H1 (cell line): ENCODE data around the gene NUTM1. TPM values are rescaled to one million over a fixed set of nuclear protein-coding genes. Genes with fewer than 3 reads are reported as not detected.
"Not testable (repeated sequence)": the region's sequence is repeated elsewhere in the genome, so short reads cannot be mapped to it uniquely, and the experiment has no call there.

Experiments
- CTCF ChIA-PET: fragments of 300-600 bp; sonication (Branson Sonifier 250); formaldehyde crosslinking; loops from one replicate; lab custom pipeline; 2021; ENCODE audit not compliant: partially characterized antibody; lab: Charles Lee
- POLR2A ChIA-PET: fragments of 300-600 bp; sonication (Branson Sonifier 250); formaldehyde crosslinking; loops from one replicate; lab custom pipeline; 2021; ENCODE audit warnings: inconsistent platforms; ENCODE audit not compliant: partially characterized antibody; lab: Charles Lee
- DNase-seq, 2 experiments: peaks; one replicate each; pipeline versions ENCODE4 v3.0.0 to v3.0.0-alpha.2; 2010 to 2022; ENCODE audit warnings: low spot score in 2 of 2, low read depth in 1 of 2, mixed read lengths in 1 of 2
- FAIRE-seq: peaks from 2 replicates; lab custom pipeline; 2011; peaks lifted over from hg19 to GRCh38; lab: Jason Lieb, UNC
- H2AFZ ChIP-seq: 2 replicates; pipeline ENCODE4 v1.8.1; 2012; ENCODE audit warnings: low read length, inconsistent platforms
- H2AK5ac ChIP-seq: 2 replicates; pipeline ENCODE4 v1.6.1; 2013; ENCODE audit warnings: low read depth, low read length
- H2BK120ac ChIP-seq: replicated peaks from 2 replicates; pipeline ENCODE3; 2013; ENCODE audit warnings: low read depth, low read length, inconsistent platforms
- H2BK12ac ChIP-seq: 2 replicates; pipeline ENCODE4 v1.6.1; 2013; ENCODE audit warnings: low read depth, low read length
- H2BK15ac ChIP-seq: 2 replicates; pipeline ENCODE4 v1.6.1; 2013; ENCODE audit warnings: low read length
- H2BK20ac ChIP-seq: 2 replicates; pipeline ENCODE4 v1.6.1; 2013; ENCODE audit warnings: low read length
- H2BK5ac ChIP-seq: 2 replicates; pipeline ENCODE4 v1.6.1; 2013; ENCODE audit warnings: low read depth, low read length
- H3K14ac ChIP-seq: 2 replicates; pipeline ENCODE4 v1.6.1; 2013; ENCODE audit warnings: inconsistent platforms; ENCODE audit not compliant: insufficient read length
- H3K18ac ChIP-seq: 2 replicates; pipeline ENCODE4 v1.6.1; 2013; ENCODE audit warnings: low read length; ENCODE audit errors: extremely low read depth
- H3K23ac ChIP-seq: 2 replicates; pipeline ENCODE4 v1.6.1; 2013; ENCODE audit warnings: inconsistent platforms; ENCODE audit not compliant: insufficient read length
- H3K23me2 ChIP-seq: 2 replicates; pipeline ENCODE4 v1.6.1; 2013; ENCODE audit warnings: low read depth, low read length
- H3K27ac ChIP-seq: 2 replicates; pipeline ENCODE4 v1.6.1; 2011; ENCODE audit warnings: low read depth, low read length, inconsistent platforms
- H3K27me3 ChIP-seq, 4 experiments: replicated peaks in 1 of 4; 1 replicate in 1 of 4; 2 replicates in 3 of 4; pipeline versions ENCODE4 v1.6.1 to v1.8.1; 2011 to 2013; ENCODE audit warnings: low read length in 3 of 4, mild to moderate bottlenecking in 3 of 4, inconsistent platforms in 2 of 4, mixed read lengths in 2 of 4, moderate library complexity in 1 of 4; ENCODE audit not compliant: control insufficient read depth in 3 of 4, insufficient read depth in 3 of 4; ENCODE audit errors: extremely low read depth in 1 of 4
- H3K36me3 ChIP-seq, 4 experiments: 2 replicates each; pipeline versions ENCODE4 v1.6.1 to v1.8.1; 2011 to 2013; ENCODE audit warnings: mild to moderate bottlenecking in 4 of 4, low read length in 3 of 4, moderate library complexity in 2 of 4, control low read depth in 1 of 4, inconsistent platforms in 1 of 4; ENCODE audit not compliant: insufficient read depth in 4 of 4, control insufficient read depth in 2 of 4
- H3K4ac ChIP-seq: replicated peaks from 2 replicates; pipeline ENCODE3; 2013; ENCODE audit warnings: low read length, low read depth, mixed read lengths, inconsistent platforms; ENCODE audit not compliant: insufficient read length
- H3K4me1 ChIP-seq, 4 experiments: replicated peaks in 1 of 4; 1 replicate in 1 of 4; 2 replicates in 3 of 4; pipeline versions ENCODE4 v1.6.1 to v1.8.1; 2011 to 2013; ENCODE audit warnings: low read length in 3 of 4, inconsistent platforms in 2 of 4, mixed read lengths in 1 of 4; ENCODE audit not compliant: insufficient read depth in 4 of 4, control insufficient read depth in 3 of 4
- H3K4me2 ChIP-seq, 2 experiments: 2 replicates each; pipeline versions ENCODE4 v1.6.1 to v1.8.1; 2011 to 2013; ENCODE audit warnings: low read depth in 2 of 2, low read length in 2 of 2, control low read depth in 1 of 2, inconsistent platforms in 1 of 2, mild to moderate bottlenecking in 1 of 2; ENCODE audit not compliant: insufficient read depth in 1 of 2
- H3K4me3 ChIP-seq, 4 experiments: fragments of 200-600, 300-600 bp in 1 of 4; sonication (generic), shearing (Covaris generic), sonication (Bioruptor Twin) in 1 of 4; 2 replicates each; pipeline versions ENCODE4 v1.5.1 to v1.8.1; 2011 to 2016; ENCODE audit warnings: low read length in 4 of 4, low read depth in 3 of 4, control low read depth in 2 of 4, inconsistent platforms in 2 of 4, mild to moderate bottlenecking in 2 of 4, mixed read lengths in 1 of 4, moderate library complexity in 1 of 4; ENCODE audit not compliant: insufficient read depth in 2 of 4; ENCODE audit errors: extremely low read depth in 1 of 4
- H3K56ac ChIP-seq: replicated peaks from 2 replicates; pipeline ENCODE3; 2013; ENCODE audit warnings: low read depth, mild to moderate bottlenecking, mixed read lengths, low read length, inconsistent platforms; ENCODE audit not compliant: insufficient read length
- H3K79me1 ChIP-seq: 2 replicates; pipeline ENCODE4 v1.6.1; 2013; ENCODE audit warnings: low read depth, low read length, control low read depth
- H3K79me2 ChIP-seq, 2 experiments: 2 replicates each; pipeline versions ENCODE4 v1.6.1 to v1.8.1; 2012 to 2013; ENCODE audit warnings: low read length in 2 of 2, mild to moderate bottlenecking in 2 of 2, inconsistent platforms in 1 of 2; ENCODE audit not compliant: insufficient read depth in 2 of 2, control insufficient read depth in 1 of 2
- H3K9ac ChIP-seq, 4 experiments: replicated peaks in 1 of 4; 1 replicate in 1 of 4; 2 replicates in 3 of 4; pipeline versions ENCODE4 v1.6.1 to v1.8.1; 2011 to 2013; ENCODE audit warnings: low read depth in 3 of 4, low read length in 3 of 4, control low read depth in 2 of 4, mild to moderate bottlenecking in 2 of 4, moderate library complexity in 2 of 4, inconsistent platforms in 1 of 4; ENCODE audit errors: extremely low read depth in 1 of 4
- H3K9me3 ChIP-seq, 2 experiments: 2 replicates each; pipeline versions ENCODE4 v1.6.1 to v1.8.1; 2012 to 2013; ENCODE audit warnings: mild to moderate bottlenecking in 2 of 2, moderate library complexity in 2 of 2, control low read depth in 1 of 2, inconsistent platforms in 1 of 2, low read depth in 1 of 2, low read length in 1 of 2, mixed read lengths in 1 of 2; ENCODE audit not compliant: insufficient read depth in 2 of 2
- H4K20me1 ChIP-seq, 2 experiments: replicated peaks in 1 of 2; 2 replicates each; pipeline versions ENCODE3 to v1.8.1; 2011 to 2013; ENCODE audit warnings: inconsistent platforms in 2 of 2, low read length in 2 of 2, mild to moderate bottlenecking in 1 of 2; ENCODE audit not compliant: insufficient read depth in 2 of 2, control insufficient read depth in 1 of 2
- H4K5ac ChIP-seq: 2 replicates; pipeline ENCODE4 v1.6.1; 2013; ENCODE audit warnings: low read length, low read depth, mixed read lengths, inconsistent platforms; ENCODE audit not compliant: insufficient read length
- H4K8ac ChIP-seq: 2 replicates; pipeline ENCODE4 v1.8.0; 2013; ENCODE audit warnings: mild to moderate bottlenecking, moderate library complexity, low read length, inconsistent platforms; ENCODE audit not compliant: insufficient read depth; ENCODE audit errors: extremely low read depth
- H4K91ac ChIP-seq: replicated peaks from 2 replicates; pipeline ENCODE3; 2013; ENCODE audit warnings: low read length, mixed read lengths, inconsistent platforms; ENCODE audit not compliant: insufficient read length
- WGBS, 2 experiments: shearing (Covaris generic) in 1 of 2; methylation state at CpG; one replicate each; pipeline versions ENCODE4 v1.1.6 to v1.1.7; 2013 to 2015; ENCODE audit warnings: low lambda C conversion rate in 2 of 2, mixed read lengths in 2 of 2, inconsistent platforms in 1 of 2, low coverage in 1 of 2, missing lambda C conversion rate in 1 of 2; ENCODE audit not compliant: insufficient replicate concordance in 2 of 2, insufficient coverage in 1 of 2, insufficient read length in 1 of 2; ENCODE audit errors: extremely low coverage in 1 of 2, missing lambda C conversion rate in 1 of 2; 5-methylcytosine and 5-hydroxymethylcytosine counted together
- polyA plus RNA-seq, 7 experiments: library from polyadenylated mRNA; depleted of rRNA in 3 of 7; stranded (reverse) in 5 of 7; unstranded in 2 of 7; fragments of >200 nt in 5 of 7; fragments of 200-250 nt in 2 of 7; gene quantifications; 1 replicate in 5 of 7; 2 replicates in 1 of 7; 4 replicates in 1 of 7; pipeline versions ENCODE4 v1.2.1 to v1.2.3, GENCODE V29; 2011 to 2013; ENCODE audit warnings: missing spikeins in 2 of 7, mixed read lengths in 2 of 7
- total RNA-seq: library from RNA; stranded (reverse); fragmentation: NEBNext Ultra II Directional; extraction: Animal tissue kit (Norgen Biotek cat#: 25700); gene quantifications from 2 replicates; pipeline ENCODE4 v1.2.1, GENCODE V29; 2021

Gene NUTM1
- total and polyA plus RNA-seq, 2 of the 8 experiments (the other 6 are each of a cell fraction or from before 2014, with no cell fraction given) = 0.39 to 0.60 TPM

DNA sequence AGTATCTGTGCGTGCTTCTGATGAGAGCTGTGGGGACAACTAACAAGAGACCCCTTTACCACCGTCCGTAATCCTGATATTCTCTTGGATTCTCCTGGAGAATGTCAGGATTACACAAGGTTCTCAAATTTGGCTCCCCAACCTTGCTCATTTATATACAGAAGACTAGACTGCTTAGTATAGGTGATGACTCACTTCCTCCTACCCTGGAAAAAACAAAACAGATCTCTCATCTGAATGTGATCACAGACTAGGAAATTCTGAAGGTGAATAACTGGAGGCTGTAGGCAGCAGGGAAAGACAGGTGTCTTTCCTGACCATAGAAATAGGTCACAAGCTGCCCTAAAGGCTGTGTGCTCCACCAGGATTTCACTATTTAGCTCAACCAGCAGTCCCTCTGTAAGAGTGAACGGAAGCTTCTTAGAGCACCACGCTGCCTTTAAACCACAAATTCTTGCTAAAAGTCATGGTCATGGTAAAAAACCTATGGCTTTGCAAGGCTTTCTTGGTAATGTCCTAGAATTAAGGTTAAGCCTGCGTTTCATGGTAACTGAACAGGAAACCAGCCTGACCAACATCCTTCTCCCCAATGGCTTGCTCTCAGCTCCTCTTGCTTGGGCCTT is 54.6 kb downstream of the NUTM1 start:
- H3K27me3 ChIP-seq, H4K20me1 ChIP-seq, H2BK5ac ChIP-seq, H3K79me2 ChIP-seq, H2AFZ ChIP-seq, H2AK5ac ChIP-seq, H3K23me2 ChIP-seq, H3K18ac ChIP-seq, H2BK12ac ChIP-seq, H3K27ac ChIP-seq, H3K36me3 ChIP-seq, H3K56ac ChIP-seq, FAIRE-seq, H4K8ac ChIP-seq, H3K4me2 ChIP-seq, H4K5ac ChIP-seq, H3K14ac ChIP-seq, H3K4me1 ChIP-seq, H3K4me3 ChIP-seq, H3K9ac ChIP-seq, H2BK15ac ChIP-seq, DNase-seq, H3K23ac ChIP-seq, H3K79me1 ChIP-seq, H4K91ac ChIP-seq, CTCF ChIA-PET, H2BK20ac ChIP-seq, POLR2A ChIA-PET, H3K4ac ChIP-seq, H2BK120ac ChIP-seq, H3K9me3 ChIP-seq: not testable (repeated sequence)
- 88% methylated on average over 2 of the region's 6 CpGs; no CpG with 5 or more reads in 1 of the 2 experiments for WGBS, 2 experiments

DNA sequence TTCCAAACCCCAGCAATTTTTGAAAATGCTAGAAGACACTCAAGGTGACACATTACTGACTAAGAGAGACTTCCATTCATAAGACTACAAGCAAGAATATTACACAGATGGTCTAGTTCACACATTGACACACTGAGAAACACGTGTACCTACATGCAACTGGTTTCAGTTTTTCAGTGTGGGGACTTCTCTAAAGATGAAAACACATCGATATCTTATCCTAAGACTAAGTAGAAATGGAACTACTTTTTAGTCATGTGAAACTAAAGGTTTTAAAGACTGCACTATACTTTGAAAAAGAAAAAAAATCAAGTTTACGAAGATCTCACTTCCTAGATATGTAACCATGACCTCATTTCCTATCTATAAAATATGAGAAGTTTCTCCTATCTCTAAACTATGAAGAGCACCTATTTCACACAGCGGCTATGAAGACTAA is 60.1 kb downstream of the NUTM1 start:
- H4K8ac ChIP-seq, H2BK120ac ChIP-seq, H3K56ac ChIP-seq, H2BK12ac ChIP-seq, H2AK5ac ChIP-seq, H3K23ac ChIP-seq, H2BK5ac ChIP-seq, H3K79me2 ChIP-seq, POLR2A ChIA-PET, H3K4me3 ChIP-seq, H3K79me1 ChIP-seq, H3K9ac ChIP-seq, H3K9me3 ChIP-seq, H2BK15ac ChIP-seq, H4K20me1 ChIP-seq, H3K4me1 ChIP-seq, H4K91ac ChIP-seq, H2AFZ ChIP-seq, H3K4me2 ChIP-seq, H3K4ac ChIP-seq, CTCF ChIA-PET, H4K5ac ChIP-seq, H2BK20ac ChIP-seq, H3K18ac ChIP-seq, H3K27ac ChIP-seq, FAIRE-seq, H3K27me3 ChIP-seq, DNase-seq, H3K23me2 ChIP-seq, H3K36me3 ChIP-seq, H3K14ac ChIP-seq: not testable (repeated sequence)
- 91% methylated on average over 1 of the region's 4 CpGs; no CpG with 5 or more reads in 1 of the 2 experiments for WGBS, 2 experiments
